Nephron progenitor cell (in vitro differentiated cells): ENCODE data around the gene ASB10.

ENCODE experiments used
- DNase-seq: peaks from one replicate; pipeline ENCODE4 v3.0.0; 2021
- H3K27ac Mint-ChIP-seq: 2 replicates; pipeline ENCODE4 v1.8.0; 2021; ENCODE audit warnings: mild to moderate bottlenecking, moderate library complexity, mixed read lengths
- H3K27me3 Mint-ChIP-seq: 2 replicates; pipeline ENCODE4 v1.8.0; 2021; ENCODE audit warnings: mild to moderate bottlenecking, low read depth, mixed read lengths; ENCODE audit not compliant: poor library complexity
- H3K36me3 Mint-ChIP-seq: 2 replicates; pipeline ENCODE4 v1.8.0; 2021; ENCODE audit warnings: low read depth, mixed read lengths
- H3K4me1 Mint-ChIP-seq: 2 replicates; pipeline ENCODE4 v1.8.0; 2021; ENCODE audit warnings: mixed read lengths
- H3K4me3 Mint-ChIP-seq: 2 replicates; pipeline ENCODE4 v1.8.0; 2021; ENCODE audit warnings: mild to moderate bottlenecking, moderate library complexity, mixed read lengths
- H3K9me3 Mint-ChIP-seq: 2 replicates; pipeline ENCODE4 v1.8.0; 2021; ENCODE audit warnings: mild to moderate bottlenecking, moderate library complexity, mixed read lengths
- CTCF ChIP-seq: fragments of 200-600 bp; sonication (generic); IDR thresholded peaks from 2 replicates; pipeline ENCODE4 v1.5.0; 2021; ENCODE audit warnings: antibody characterized with exemption

The ASB10 gene

GRCh38 chr7:151207804-151208203 is 20.8 kb upstream of the ASB10 start:
- no peak for DNase-seq
- H3K27me3 Mint-ChIP-seq: peaks cover 41% of the 10 kb centered on the region
- TF ChIP-seq CTCF: no peak

GRCh38 chr7:151207315-151207714 is 20.3 kb upstream of the ASB10 start:
- Mint-ChIP-seq H3K27ac (no peak overlapping the region), H3K27me3 (peaks cover 46% of the 10 kb centered on the region), H3K9me3 (no peaks in the 10 kb centered on the region), H3K4me1 (peaks cover 14% of the 10 kb centered on the region), H3K4me3 (no peak overlapping the region), H3K36me3 (peaks cover 8% of the 10 kb centered on the region)
- TF ChIP-seq CTCF: no peak
- no peak for DNase-seq

More at GRCh38 chr7:151207804-151208203, 20.8 kb upstream of the ASB10 start:
- H3K9me3 Mint-ChIP-seq: no peaks in the 10 kb centered on the region
- peaks cover 10% of the 10 kb centered on the region for H3K36me3 Mint-ChIP-seq
- peaks cover 14% of the 10 kb centered on the region for H3K4me1 Mint-ChIP-seq
- H3K27ac Mint-ChIP-seq: no peak overlapping the region
- H3K4me3 Mint-ChIP-seq: no peak overlapping the region

- peaks cover 4% of the 10 kb centered on the region for H3K36me3 Mint-ChIP-seq
- no peak for DNase-seq
- no peak overlapping the region for H3K4me3 Mint-ChIP-seq
- peaks cover 50% of the 10 kb centered on the region for H3K27me3 Mint-ChIP-seq
- TF ChIP-seq CTCF: no peak
- H3K9me3 Mint-ChIP-seq: no peaks in the 10 kb centered on the region
- H3K4me1 Mint-ChIP-seq: peaks cover 14% of the 10 kb centered on the region
- H3K27ac Mint-ChIP-seq: no peak overlapping the region
These were observed 19.9 kb upstream of the ASB10 start for GRCh38 chr7:151206914-151207313.

- TF ChIP-seq CTCF: no peak
- no peaks in the 10 kb centered on the region for H3K9me3 Mint-ChIP-seq
- peaks cover 14% of the 10 kb centered on the region for H3K4me1 Mint-ChIP-seq
These were observed 18.7 kb upstream of the ASB10 start for GRCh38 chr7:151205730-151206129.

GRCh38 chr7:151204383-151205032 is 17.5 kb upstream of the ASB10 start:
- H3K4me1 Mint-ChIP-seq: peaks cover 16% of the 10 kb centered on the region
- no peaks in the 10 kb centered on the region for H3K9me3 Mint-ChIP-seq
- no peak for DNase-seq
- H3K4me3 Mint-ChIP-seq: no peak overlapping the region
- no peaks in the 10 kb centered on the region for H3K36me3 Mint-ChIP-seq
- TF ChIP-seq CTCF: no peak
- H3K27me3 Mint-ChIP-seq: peaks cover 56% of the 10 kb centered on the region
- H3K27ac Mint-ChIP-seq: no peak overlapping the region

More at GRCh38 chr7:151205730-151206129, 18.7 kb upstream of the ASB10 start:
- Mint-ChIP-seq H3K27ac (no peak overlapping the region), H3K36me3 (no peaks in the 10 kb centered on the region), H3K4me3 (no peak overlapping the region), H3K27me3 (peaks cover 59% of the 10 kb centered on the region)
- no peak for DNase-seq

GRCh38 chr7:151202836-151203235 is 15.8 kb upstream of the ASB10 start:
- TF ChIP-seq CTCF: no peak
- no peaks in the 10 kb centered on the region for H3K36me3 Mint-ChIP-seq
- H3K27ac Mint-ChIP-seq: no peak overlapping the region
- DNase-seq: no peak
- H3K27me3 Mint-ChIP-seq: peaks cover 56% of the 10 kb centered on the region
- no peak overlapping the region for H3K4me3 Mint-ChIP-seq
- peaks cover 22% of the 10 kb centered on the region for H3K4me1 Mint-ChIP-seq
- no peaks in the 10 kb centered on the region for H3K9me3 Mint-ChIP-seq
